Calu3 (cell line): ENCODE measurements around the gene CNNM1. TPM values are rescaled to one million over a fixed set of nuclear protein-coding genes. Genes with fewer than 3 reads are reported as not detected.
A peak's percentile ranks its signal among the peaks of the same experiment; 100 is the strongest.

ENCODE experiments used
- BruUV-seq: library from RNA; stranded (reverse); fragments of 400-500 nt; replicated peaks from 2 replicates; lab custom pipeline; 2021; lab: Mats Ljungman, UMichigan
- CTCF ChIA-PET: fragments of 300-600 bp; sonication (Branson Sonifier 250); formaldehyde crosslinking; loops from one replicate; lab custom pipeline; 2022; ENCODE audit warnings: antibody characterized with exemption; lab: Charles Lee
- DNase-seq: peaks from one replicate; pipeline ENCODE4 v3.0.0; 2022
- H3K27ac Mint-ChIP-seq: one replicate; pipeline ENCODE4 v1.8.0; 2022; ENCODE audit warnings: mixed read lengths; ENCODE audit not compliant: unreplicated experiment
- H3K27me3 Mint-ChIP-seq: one replicate; pipeline ENCODE4 v1.8.0; 2022; ENCODE audit warnings: mixed read lengths; ENCODE audit not compliant: unreplicated experiment
- H3K36me3 Mint-ChIP-seq: one replicate; pipeline ENCODE4 v1.8.0; 2022; ENCODE audit warnings: mild to moderate bottlenecking, moderate library complexity, mixed read lengths; ENCODE audit not compliant: insufficient read depth, unreplicated experiment
- H3K4me1 Mint-ChIP-seq: one replicate; pipeline ENCODE4 v1.8.0; 2022; ENCODE audit warnings: mild to moderate bottlenecking, low read depth, mixed read lengths; ENCODE audit not compliant: unreplicated experiment
- H3K4me3 Mint-ChIP-seq: one replicate; pipeline ENCODE4 v1.8.0; 2022; ENCODE audit warnings: mild to moderate bottlenecking, low read depth, moderate library complexity, mixed read lengths; ENCODE audit not compliant: unreplicated experiment
- H3K9me3 Mint-ChIP-seq: one replicate; pipeline ENCODE4 v1.8.0; 2022; ENCODE audit warnings: low read depth, mixed read lengths; ENCODE audit not compliant: unreplicated experiment
- intact Hi-C: fragments of 100-400 bp; cut with micrococcal nuclease; formaldehyde crosslinking; loops from one replicate; pipeline ENCODE4 v1.10.0; 2022; ENCODE audit not compliant: unreplicated experiment
- total RNA-seq: library from RNA; stranded (reverse); gene quantifications from 2 replicates; pipeline ENCODE4 v1.2.3, GENCODE V29; 2022
- TF ChIP-seq, protein P1 (sequence below): fragments of 200-600 bp; IDR thresholded peaks from one replicate; pipeline ENCODE4 v1.8.0; 2022; ENCODE audit warnings: antibody characterized with exemption; ENCODE audit not compliant: unreplicated experiment

CNNM1 gene
- total RNA-seq, 1 experiment from 2014 or later, result 5.8 TPM

DNA sequence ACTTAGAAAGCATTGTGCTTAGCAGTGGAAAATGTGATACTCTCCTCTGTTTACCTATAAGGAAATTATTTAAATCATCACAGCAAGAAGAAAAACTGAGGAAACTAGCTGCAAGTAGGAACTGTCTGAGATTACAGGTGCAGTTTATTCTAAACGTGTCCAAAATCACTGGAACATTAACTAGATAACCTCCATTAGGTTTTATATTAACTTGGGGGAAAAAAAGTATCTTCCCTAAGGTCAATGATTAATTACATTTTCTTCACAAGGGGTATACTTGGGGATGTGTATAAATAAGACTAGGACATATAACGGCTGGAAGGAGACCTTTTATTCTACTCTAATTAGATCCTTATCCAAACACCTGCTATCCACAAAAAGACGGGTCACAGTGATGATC is 97.5 kb downstream of the CNNM1 start:
- H3K9me3 Mint-ChIP-seq, result no peaks in the 10 kb centered on the region
- TF ChIP-seq, protein P1, sequence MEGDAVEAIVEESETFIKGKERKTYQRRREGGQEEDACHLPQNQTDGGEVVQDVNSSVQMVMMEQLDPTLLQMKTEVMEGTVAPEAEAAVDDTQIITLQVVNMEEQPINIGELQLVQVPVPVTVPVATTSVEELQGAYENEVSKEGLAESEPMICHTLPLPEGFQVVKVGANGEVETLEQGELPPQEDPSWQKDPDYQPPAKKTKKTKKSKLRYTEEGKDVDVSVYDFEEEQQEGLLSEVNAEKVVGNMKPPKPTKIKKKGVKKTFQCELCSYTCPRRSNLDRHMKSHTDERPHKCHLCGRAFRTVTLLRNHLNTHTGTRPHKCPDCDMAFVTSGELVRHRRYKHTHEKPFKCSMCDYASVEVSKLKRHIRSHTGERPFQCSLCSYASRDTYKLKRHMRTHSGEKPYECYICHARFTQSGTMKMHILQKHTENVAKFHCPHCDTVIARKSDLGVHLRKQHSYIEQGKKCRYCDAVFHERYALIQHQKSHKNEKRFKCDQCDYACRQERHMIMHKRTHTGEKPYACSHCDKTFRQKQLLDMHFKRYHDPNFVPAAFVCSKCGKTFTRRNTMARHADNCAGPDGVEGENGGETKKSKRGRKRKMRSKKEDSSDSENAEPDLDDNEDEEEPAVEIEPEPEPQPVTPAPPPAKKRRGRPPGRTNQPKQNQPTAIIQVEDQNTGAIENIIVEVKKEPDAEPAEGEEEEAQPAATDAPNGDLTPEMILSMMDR, result no peak
- H3K4me1 Mint-ChIP-seq, result peaks cover 29% of the 10 kb centered on the region
- H3K27me3 Mint-ChIP-seq, result no peaks in the 10 kb centered on the region
- intact Hi-C loops, result no loop called here
- no TSS peak for BruUV-seq
- no peak overlapping the region for H3K4me3 Mint-ChIP-seq
- no peak for DNase-seq
- H3K27ac Mint-ChIP-seq, result no peak overlapping the region
- CTCF ChIA-PET, result no interaction called here
- peaks cover 35% of the 10 kb centered on the region for H3K36me3 Mint-ChIP-seq

DNA sequence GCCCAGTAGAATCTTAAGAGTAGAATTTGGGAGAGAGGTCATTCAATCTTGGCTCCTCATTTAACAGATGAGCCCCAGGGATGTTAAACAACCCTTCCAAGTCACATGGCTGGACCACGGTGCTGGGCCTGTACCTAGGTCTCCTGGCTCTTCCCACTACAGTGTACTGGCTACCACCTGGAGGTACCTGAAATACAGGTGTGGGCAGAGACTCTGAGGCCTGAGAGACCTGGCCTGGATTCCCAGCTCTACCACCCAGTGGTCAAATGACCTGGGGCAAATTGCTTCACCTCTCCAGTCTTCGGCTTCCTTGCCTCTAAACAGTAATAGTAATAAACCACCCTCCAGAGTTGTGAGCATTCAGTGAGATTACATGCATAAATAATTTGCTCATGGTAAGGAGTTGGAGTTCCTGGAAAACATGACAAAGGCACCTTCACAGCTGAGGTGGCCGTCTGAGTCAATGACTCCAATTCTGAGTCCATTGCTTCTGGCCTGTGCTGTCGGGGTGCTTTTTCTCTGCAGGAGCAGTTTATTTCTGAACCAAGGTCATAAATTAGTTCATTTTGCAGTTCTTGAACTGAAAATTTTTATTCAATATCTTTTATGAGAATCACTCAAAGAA is 98.5 kb downstream of the CNNM1 start:
- DNase-seq, result no peak
- Mint-ChIP-seq H3K4me1 (peaks cover 22% of the 10 kb centered on the region), H3K27me3 (no peaks in the 10 kb centered on the region), H3K36me3 (peaks cover 35% of the 10 kb centered on the region), H3K27ac (no peak overlapping the region), H3K4me3 (no peak overlapping the region), H3K9me3 (no peaks in the 10 kb centered on the region)
- CTCF ChIA-PET, result no interaction called here
- TF ChIP-seq, protein P1, result no peak
- no TSS peak for BruUV-seq
- intact Hi-C loops, result no loop called here

DNA sequence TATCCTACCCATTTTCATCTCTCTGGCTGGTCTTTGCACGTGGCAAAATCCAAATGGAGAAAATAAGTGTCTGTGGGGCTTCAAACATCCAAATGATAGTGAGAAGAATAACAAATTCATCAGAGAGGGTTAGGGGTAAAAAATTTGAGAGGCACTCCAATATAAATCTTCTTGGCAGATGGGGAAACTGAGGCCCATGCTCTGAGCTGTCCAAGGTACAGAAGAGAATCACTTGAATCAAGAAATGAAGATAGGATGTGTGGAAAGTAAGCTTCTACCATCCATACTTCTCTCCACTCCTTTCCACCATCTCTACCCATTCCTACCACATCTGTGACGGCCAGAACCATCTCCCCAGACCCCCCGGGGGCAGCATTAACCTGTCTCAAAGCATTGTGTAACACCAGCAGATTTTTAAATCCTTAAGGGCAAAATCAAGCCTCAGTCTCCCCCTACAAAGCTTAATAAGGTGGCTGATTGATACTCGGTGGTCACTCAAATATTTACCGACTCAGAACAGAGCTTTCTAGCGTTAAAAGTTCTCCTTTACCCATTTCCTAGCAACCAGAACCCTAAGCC is 100.5 kb downstream of the CNNM1 start:
- no peaks in the 10 kb centered on the region for H3K27me3 Mint-ChIP-seq
- BruUV-seq, result TSS peak; percentile 40
- intact Hi-C loops, result loop anchor here (1.0 to 5.0 kb wide), 2 partner anchors 37 to 113 kb away; no protein-coding TSS in a partner anchor
- H3K4me3 Mint-ChIP-seq, result peak overlapping the region; percentile 88
- TF ChIP-seq, protein P1, result no peak
- H3K36me3 Mint-ChIP-seq, result peaks cover 34% of the 10 kb centered on the region
- no peaks in the 10 kb centered on the region for H3K9me3 Mint-ChIP-seq
- H3K27ac Mint-ChIP-seq, result peak overlapping the region; percentile 93
- DNase-seq, result no peak
- CTCF ChIA-PET, result interaction anchor here (1.3 to 1.5 kb wide), 2 partner anchors 38 to 191 kb away, joined by 3 read pairs; partner anchors contain the start of gene SLC25A28
- peaks cover 21% of the 10 kb centered on the region for H3K4me1 Mint-ChIP-seq

DNA sequence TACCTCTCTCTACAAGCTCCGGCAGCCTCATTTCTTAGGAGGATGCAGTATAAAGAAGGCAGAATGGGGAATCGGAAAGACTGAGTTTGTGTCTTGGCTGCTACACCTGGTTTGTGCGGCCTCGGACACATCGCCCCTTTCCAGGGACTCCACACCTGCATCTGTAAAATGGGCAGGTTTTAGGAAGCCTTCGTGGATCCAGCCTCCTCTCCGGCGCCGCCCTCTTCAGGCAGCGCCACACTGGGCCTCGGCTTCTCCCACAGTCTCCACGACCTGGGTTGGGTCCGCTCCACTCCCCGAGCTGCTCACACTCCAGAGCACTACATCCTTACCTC is 100.9 kb downstream of the CNNM1 start:
- no TSS peak for BruUV-seq
- peak overlapping the region; percentile 93 for H3K27ac Mint-ChIP-seq
- TF ChIP-seq, protein P1, result no peak
- H3K36me3 Mint-ChIP-seq, result peaks cover 30% of the 10 kb centered on the region
- intact Hi-C loops, result loop anchor here (1.0 to 5.0 kb wide), 2 partner anchors 38 to 112 kb away; no protein-coding TSS in a partner anchor
- peaks cover 16% of the 10 kb centered on the region for H3K4me1 Mint-ChIP-seq
- no peak for DNase-seq
- H3K27me3 Mint-ChIP-seq, result no peaks in the 10 kb centered on the region
- CTCF ChIA-PET, result interaction anchor here (1.3 to 1.5 kb wide), 2 partner anchors 38 to 190 kb away, joined by 3 read pairs; partner anchors contain the start of gene SLC25A28
- peak overlapping the region; percentile 88 for H3K4me3 Mint-ChIP-seq
- no peaks in the 10 kb centered on the region for H3K9me3 Mint-ChIP-seq
